Measurements from ENCODE around the gene KIF6.

Gene KIF6

DNA sequence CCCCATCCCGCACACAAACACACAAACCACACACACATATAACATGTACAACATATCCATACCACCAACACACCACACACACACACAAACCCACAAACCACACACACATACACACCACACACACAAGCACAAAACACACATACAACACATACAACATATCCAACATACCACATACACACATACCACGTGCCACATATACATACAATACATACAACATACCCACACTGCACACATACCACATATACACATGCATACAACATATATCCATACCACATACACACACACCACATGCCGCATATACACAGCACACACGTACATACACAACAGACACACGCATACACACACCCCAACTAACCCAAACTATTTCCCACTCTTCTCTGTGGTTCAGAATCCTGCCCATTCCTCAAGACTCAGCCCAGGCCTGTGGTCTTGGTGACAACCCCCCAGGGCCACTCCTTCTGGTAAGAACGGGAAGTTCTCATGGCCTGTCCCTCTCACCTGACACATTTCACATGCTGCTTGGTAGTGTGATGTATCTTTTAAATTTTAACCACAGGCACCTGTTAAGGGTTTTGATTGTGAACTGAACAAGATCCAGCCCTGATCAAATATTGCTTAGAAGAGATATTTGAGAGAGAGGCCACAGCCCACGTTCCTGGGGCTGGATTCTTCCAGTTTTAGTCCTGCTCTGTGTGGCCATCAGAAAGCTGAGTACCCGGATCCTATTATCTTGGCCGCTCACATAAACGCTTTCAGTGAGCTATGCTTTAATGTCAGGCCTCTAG is 346.8 kb downstream of the KIF6 start:
- no peak for DNase-seq (ENCODE audit: low spot score)

DNA sequence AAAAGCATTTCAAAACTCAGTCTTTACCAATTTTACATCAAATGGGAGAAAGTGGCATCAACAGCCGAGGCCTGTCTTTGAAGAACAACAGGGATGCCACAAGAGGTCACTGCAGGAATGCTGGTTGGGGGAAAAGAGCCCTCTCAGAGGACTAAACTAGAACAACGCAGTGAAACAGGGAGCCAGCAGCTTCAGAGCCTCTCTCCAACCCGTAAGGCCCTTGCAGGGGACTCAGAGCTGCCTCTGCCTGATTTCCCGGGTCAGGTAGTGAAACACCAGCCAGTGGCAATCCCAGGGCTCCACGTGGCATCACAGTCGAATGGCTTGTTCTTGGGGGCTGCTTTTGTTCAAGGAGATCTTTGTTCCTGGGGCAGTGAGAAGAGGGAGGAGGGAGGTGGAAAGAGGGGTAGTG is 347.7 kb downstream of the KIF6 start:
- DNase-seq (ENCODE audit: low spot score) = peak; percentile 74

DNA sequence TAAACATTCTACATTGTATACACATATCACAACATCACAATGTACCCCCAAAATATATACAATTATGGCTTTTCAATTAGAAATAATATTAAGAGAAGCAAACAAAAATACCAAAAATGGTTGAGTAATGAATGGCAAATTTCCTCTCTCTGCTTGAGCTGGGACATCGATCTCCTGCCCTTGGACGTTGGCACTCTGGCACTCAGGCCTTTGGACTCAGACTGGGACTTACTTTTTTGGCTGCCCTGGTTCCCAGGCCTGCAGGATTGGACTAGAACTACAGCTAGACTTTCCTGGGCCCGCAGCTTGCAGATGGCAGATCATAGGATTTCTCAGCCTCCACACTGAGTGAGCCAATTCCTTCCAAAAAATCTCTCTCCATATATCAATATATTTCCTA is 349.8 kb downstream of the KIF6 start:
- no peak for DNase-seq (ENCODE audit: low spot score)

DNA sequence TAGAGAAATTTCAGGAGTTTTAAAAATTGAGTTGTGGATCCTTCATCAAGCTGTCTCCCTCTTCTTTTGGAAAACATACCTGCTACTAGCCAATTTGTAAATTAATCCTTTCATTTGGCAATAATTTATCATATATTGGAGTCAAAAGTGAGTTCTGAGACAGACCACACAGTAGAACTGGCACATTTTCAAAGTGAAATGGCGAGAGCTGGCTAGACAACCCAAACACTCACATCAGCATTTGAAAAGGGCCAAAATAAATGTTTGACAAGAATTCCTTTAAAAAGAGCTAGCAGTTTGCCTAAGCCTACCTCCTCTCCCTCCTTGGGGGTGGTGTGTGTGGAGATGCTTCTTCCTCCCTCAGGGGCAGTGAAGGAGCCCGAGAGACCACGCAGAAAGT is 354.8 kb downstream of the KIF6 start:
- DNase-seq (ENCODE audit: low spot score) = no peak

DNA sequence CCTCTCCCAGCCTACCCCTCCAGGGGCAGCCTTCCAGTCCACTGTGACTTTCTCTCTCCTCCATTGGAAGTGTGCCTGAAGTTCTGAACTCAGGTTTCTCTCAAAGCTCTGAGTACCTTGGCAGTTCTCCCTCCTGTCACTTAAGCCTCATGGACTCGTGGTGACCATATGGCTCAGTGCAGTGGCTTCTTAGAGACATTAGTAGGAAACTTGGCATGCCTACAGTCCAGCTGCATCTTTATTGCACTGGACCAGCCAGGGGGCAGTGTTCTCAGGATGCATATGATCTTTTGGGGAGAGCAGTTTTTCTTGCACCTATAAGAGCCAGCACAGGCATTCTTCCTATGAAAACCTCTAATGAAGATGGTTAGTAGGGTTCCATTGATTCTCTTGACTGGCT is 355.2 kb downstream of the KIF6 start:
- no peak for DNase-seq (ENCODE audit: low spot score)

DNA sequence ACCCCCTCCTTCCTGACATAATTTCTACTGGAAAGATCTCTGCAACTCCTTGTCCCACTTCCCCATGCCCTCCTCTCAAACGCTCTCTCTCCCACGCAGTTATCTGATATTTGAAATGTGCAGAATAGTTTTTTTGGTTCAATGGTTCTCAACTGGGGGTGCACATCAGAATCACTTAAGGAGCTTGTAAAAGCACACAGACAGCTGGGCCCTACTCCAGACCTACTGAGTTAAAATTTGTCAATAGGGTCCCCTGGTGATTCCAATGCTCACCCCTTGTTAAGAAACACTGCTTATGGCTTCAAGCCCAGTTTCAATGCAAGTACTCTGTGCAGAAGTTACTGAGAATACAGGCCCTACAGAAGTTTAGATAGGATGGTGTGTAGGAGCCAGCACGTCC is 357.5 kb downstream of the KIF6 start:
- DNase-seq (ENCODE audit: low spot score) = no peak

DNA sequence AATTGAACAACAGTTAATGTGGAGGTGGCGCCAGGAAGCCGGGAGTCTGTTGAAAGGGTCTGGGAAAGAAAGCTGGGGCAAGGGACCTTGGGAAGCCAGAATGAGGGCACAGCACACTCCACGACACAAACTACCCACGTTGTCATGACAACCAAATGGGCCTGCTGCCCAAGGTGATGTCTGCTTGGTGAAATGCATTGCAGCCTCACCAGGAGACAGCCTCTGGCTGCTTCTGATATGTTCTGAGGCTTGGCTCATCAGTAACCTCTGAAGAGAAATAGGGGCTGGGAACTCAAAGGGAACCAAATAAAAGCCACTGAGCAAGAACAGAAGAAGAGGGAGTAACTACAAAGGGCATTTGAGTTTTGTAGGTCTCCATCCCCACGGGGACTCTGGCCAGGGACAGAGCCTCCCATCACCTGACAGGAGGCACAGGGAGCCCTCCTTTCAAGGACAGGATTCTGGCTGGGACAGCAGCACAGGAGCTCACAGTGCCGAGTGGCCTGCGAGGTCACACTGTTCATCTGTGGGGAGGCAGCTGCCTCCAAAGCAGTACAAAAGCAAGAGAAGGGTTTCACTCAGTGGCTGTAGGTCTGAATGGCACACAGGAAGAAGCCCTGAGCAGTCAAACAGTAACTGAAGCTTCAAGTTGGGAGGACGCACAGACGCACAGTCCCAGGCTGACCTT is 358.1 kb downstream of the KIF6 start:
- no peak for DNase-seq (ENCODE audit: low spot score)

DNA sequence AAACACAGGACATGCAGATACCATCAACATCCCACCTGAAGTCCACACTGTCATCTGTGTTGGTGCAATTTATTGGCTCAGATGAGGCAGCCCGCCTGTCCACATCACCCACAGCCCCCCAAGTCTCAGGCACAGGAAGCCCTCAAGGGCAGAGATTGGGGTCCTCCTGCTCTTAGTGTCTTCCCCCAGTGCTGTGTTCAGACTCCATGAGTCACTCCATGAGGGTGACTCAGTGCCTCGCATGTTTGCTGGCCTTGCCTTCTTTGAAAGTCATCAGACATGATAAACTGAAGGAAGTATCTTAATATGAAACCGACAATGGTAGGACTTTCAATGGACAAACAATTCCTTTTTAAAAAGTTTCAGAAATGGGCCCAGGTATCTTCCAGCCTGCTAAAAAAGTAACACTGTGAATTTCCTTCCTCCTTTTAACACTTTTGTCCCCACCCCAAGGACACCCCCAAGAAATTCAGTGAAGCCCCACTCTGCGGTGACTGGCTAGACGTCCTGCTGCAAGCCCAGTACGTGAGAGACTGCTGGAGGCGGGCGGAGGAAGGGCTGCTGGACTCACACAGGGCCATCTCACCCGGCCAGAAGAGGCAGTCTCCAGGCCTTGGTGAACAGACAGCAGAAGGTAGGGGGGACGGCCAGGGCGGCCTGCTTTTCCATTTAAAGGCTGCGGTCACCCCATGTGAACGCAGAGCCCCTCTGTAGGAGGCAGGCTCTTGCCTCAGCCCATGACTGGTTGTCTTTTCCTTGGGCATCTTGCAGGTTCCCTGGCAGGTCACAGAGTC is 359.7 kb downstream of the KIF6 start:
- DNase-seq (ENCODE audit: low spot score) = no peak

DNA sequence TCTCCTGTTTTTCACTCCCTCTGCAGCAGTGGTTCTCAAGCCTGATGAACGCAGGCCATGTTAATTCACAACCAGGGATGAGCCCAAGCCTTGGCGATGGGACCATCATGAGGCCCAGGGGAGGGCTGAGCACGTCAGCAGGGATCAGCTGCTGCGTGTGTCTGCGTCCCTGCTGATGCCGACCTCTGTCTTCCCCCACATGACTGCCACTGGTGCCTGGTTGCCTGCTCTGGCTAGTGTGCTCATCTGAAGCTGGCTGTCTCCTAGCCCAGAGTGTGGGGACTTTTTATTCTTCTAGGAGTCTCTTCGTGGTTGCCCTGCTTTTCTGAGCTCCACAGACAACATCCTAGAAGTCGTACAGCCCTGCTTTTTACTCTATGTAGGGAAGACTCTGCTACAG is 361.9 kb downstream of the KIF6 start:
- no peak for DNase-seq (ENCODE audit: low spot score)

DNA sequence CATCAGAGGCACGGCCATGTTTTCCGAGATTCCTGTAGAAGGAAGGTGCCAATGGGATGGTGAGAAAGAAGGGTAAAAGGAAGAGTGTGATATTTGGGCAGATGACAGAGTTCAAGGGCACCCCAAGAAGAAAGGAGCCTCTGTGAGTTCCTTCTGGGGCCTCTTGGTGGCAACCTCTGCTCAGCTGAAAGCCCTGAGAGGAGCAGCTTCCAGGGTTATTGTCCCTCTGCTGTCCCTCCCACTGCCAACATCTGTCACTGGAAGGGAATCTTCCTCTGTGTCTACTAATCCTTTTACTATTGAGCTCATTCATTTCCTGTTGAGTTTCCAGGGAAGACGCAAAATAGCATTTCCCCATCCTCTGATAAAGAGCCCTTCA is 362.7 kb downstream of the KIF6 start:
- DNase-seq (ENCODE audit: low spot score) = peak; percentile 62

DNA sequence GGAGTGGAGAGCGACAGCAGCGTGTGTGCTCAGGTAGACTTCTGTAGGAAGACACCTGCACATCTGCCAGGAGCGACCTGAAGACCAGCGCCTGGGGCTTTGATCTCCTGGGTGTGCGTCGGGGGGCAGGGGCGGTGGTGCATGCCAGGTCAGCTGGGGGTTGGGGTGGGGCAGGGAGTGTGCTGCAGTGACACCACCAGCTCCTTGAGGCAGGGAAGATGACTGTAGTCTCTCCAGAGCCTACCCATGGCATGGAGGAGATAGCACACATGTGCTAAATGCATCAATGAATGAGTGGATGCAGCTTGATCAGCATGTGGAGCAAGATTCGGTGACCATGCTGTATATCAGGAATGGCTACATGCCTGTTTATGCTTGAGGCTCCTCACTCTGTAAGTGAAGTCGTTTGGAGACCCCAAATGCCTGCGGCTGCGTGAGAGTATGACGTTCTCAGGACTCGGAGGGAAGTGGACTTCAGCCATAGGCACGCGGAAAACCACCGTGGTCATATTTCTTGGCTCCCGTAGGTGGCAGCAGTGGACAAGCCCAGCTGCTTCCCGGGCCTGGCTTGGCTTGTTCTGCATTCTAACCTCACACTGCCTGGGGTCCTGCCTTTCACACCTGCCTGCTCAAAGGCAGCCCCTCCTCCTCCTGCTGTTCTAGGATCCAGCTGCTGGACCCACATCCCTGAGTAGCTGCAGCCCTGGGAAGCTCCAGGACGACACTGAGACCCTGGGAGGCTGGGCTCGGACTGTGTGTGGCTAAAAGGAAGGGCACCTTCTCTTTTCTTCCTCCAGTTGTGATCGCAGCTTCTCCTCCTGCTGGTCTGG is 363.3 kb downstream of the KIF6 start:
- DNase-seq (ENCODE audit: low spot score) = peak; percentile 83

DNA sequence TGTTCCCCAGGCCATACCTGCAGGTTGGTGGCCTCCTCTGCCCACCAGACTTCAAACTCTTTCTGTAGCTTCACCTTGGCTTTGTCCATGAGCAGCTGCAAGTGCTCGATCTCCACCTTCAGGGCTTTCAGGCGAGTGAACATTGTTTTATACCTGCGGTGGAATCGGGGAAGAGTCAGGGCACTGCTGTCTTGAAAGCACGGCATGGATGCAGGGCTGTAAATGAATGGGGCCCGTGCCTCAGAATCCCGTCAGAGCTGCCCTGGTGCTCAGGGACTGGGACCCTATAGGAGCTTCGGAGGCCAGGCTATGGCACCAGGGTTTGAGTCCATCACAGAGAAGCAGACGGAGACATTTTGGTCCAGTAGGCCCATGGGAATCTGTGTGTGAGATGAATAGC is 364.8 kb downstream of the KIF6 start:
- DNase-seq (ENCODE audit: low spot score) = no peak

DNA sequence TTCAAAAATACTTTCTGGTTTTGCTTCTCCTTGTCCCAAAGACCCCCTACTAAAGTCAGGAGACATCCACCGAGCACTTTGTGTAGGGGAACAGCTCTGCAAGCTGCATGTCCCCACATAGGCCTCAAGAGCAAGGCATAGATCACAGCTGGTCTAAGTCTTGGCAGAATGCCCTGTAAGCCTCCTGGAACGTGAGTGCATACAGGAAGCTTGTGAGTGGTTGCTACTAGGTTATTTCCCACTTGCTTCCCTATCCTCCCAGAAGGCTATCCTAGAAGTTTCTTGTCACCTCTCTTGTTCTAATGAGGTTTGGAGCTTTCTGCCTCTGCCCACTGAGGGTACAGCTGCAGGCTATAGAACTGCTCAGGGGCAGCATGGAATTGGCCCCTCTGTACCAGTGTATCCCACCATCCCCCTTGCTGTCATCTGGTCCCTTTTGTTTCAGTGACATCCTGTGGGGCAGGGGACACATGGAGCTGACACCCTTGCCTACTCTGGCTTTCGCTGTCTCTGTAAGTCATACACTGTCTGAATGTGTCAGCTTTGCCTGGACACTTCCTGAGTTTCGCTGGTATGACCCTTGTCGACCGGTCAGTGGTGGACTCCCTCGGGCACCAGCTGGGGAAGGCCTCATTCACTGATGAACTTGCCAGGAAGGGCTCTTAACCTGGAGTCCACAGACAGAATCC is 367.1 kb downstream of the KIF6 start:
- DNase-seq (ENCODE audit: low spot score) = no peak

DNA sequence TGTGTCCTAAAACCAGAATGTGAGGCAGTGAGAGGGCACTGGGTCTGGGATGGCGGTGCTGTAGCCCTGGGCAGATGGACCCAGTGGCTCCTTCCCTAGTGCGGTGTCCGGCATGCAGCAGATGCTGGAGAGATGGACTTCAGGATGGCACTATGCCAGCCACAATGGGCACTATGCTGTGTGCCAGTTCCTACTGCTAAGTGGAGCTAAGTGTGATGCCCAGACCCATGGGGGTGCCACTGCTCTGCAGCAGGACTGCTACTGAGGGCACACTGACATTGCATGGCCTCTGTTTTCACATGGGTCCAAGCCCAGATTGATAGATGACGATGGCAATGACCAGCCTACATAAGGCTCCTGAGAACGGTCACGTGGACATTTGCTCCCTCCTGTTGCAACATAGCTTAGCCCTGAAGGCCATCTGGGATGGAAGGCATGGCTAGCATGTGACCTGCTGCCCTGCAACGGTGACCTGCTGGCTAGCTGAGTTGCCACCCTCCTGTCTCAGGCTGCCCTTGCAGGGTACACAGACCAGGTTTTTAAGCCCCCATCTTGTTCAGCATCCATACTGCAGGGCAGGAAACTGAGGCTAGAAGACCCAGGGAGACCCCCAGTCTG is 371.4 kb downstream of the KIF6 start:
- no peak for DNase-seq (ENCODE audit: low spot score)

DNA sequence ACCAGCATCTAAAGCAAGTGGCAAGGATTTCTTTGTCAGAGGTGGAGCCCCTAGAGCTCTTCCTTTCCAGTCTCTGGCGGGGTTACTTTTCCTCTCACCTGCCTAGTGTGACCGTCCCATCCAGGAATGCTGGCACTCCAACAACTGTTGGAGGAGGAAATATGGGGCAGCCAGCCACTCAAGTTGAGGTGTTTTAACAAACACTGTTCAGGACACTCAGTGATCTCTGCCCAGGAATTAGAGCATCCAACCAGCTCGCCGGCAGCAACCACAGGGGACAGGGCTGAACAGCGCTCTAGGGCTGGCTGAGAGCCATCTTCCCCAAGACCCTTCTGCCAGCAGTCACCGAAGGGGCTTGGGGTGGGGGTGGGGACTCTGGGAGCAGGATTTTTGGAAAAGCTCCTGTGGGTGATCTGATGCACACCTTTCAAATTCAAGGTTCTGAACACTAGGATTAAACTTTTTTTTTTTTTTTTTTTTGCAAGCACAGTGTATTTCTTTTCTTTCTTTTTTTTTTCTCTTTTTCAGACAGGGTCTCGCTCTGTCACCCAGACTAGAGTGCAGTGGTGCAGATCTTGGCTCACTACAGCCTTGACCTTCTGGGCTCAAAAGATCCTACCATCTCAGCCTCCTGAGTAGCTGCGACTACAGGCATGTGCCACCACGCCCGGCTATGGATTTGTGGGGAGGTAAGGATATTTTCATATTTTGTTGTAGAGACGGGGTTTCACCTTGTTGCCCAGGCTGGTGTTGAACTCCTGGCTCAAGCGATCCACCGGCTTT is 374.3 kb downstream of the KIF6 start:
- no peak for DNase-seq (ENCODE audit: low spot score)

DNA sequence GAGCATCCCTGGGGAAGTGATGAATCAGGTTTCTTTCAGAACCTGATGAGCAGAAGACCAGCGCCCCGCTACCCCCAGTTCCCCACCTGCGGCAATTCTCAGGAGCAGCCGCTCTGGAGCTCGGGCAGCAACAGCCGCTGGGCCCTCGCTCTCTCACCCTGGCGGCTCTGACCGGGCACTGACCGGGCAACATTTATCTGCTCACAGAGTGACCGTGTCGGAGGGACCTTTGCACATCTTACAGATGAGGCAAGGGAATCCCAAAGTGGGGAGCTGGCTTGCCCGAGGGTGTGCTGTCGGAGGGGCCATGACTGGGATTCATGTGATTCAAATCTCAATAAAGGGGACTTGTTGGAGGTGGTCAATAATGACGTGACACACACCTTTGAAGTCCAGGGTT is 376.5 kb downstream of the KIF6 start:
- DNase-seq (ENCODE audit: low spot score) = no peak

DNA sequence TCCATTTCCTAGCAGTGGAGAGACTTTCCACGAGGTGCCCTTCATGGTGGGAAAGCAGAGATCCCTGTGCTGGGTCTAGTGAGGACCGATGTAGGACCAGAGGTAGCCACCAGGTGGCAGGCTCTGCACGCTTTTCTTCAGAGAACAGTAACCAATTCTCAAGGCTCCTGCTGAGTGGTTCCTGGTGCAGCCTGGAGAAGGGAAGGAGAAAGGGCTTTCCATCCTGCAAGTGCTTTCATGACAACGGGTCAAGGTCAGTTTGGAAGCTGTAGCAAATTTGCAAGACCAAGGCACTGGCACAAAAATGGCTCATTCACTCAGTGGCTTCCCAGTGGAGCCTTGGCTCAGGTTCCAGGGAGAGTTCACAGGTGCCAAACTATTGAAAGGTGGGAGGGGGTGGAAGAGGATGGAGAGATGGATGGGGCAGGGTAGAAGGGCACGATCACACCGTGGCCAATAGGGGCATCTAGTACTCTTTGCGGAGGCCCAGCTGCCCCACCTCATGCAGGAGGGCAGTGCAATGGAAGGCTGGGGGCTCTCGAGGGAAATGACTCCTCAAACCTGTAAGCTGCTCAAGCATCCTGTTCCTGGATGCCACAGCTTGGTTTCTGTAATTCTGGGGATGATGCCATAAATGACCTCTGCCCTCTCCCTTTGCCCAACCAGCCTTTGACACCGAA is 377.2 kb downstream of the KIF6 start:
- DNase-seq (ENCODE audit: low spot score) = peak; percentile 83

DNA sequence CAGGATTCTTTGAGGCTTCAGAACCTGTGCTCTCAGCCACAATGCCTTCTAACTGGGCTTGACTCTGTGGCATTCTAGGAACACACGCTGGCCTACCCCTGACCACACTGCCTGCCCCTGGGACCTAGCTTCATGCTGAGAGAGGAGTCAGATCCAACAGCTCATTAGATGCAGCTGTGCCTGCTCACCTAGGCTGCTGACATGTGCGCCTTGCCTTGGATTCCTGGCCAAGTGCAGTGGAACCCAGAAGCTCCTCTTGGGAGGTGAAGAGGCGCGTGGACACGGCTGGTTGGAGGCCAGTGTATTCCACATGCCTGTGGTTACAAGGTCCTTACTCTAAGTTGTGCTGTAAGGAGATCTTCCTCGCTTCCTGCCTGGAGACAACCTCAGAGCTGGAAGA is 378.0 kb downstream of the KIF6 start:
- DNase-seq (ENCODE audit: low spot score) = no peak

DNA sequence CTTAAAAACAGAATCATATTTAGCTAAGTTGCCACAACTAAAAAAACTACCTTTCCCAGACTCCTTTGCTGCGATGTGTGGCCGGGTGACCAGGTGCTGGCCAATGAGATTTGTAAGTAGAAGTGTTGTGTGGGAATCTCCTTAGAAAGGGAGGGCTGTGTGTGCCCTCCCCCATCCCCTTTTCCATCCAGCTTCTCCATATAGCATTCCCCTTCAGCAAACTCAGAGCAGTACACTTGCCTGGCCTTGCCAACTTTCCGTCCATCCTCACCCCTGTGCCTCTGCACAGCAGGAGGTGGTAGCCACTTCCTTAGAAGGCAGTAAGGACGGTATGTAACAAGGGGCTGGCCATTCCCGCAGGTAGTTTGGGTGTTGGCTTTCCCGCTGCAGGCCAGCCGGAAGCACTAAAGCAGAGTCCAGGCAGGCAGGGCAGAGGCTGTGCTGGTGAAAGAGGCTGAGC is 380.4 kb downstream of the KIF6 start:
- DNase-seq (ENCODE audit: low spot score) = no peak
